HG02943 (cell line): ENCODE results near the gene CLDN22.
A peak's percentile ranks its signal among the peaks of the same experiment; 100 is the strongest.

ENCODE experiments used
- ATAC-seq: cut with Tn5 transposase; IDR thresholded peaks from one replicate; pipeline ENCODE4 v1.9.1; 2021; ENCODE audit warnings: mild to moderate bottlenecking, low read depth, moderate library complexity; ENCODE audit not compliant: unreplicated experiment

CLDN22 gene

GRCh38 chr4:183323295-183323694 lies 3.2 kb upstream of the CLDN22 start:
- no peak for ATAC-seq

GRCh38 chr4:183322326-183322725 lies 2.2 kb upstream of the CLDN22 start, which contains the start of gene CLDN24:
TSS of gene CLDN24 (minus strand) at chr4:183322426. CDS start at chr4:183322426, 0 bp downstream.
- no peak for ATAC-seq

- ATAC-seq, result no peak
These were observed 1.4 kb upstream of the CLDN22 start for GRCh38 chr4:183321516-183321915.

- no peak for ATAC-seq
These were observed 1.0 kb upstream of the CLDN22 start for GRCh38 chr4:183321079-183321478.

- ATAC-seq, result no peak
These were observed 1.4 kb downstream of the CLDN22 start for GRCh38 chr4:183318656-183319055.

GRCh38 chr4:183314806-183315205 lies 5.3 kb downstream of the CLDN22 start:
- ATAC-seq, result no peak

- ATAC-seq, result no peak
These were observed 5.7 kb downstream of the CLDN22 start for GRCh38 chr4:183314336-183314735.

GRCh38 chr4:183312841-183313240 lies 7.2 kb downstream of the CLDN22 start:
- no peak for ATAC-seq

- no peak for ATAC-seq
These were observed 13.3 kb downstream of the CLDN22 start for GRCh38 chr4:183306811-183307210.

- ATAC-seq, result no peak
These were observed 15.5 kb downstream of the CLDN22 start for GRCh38 chr4:183304538-183304937.

GRCh38 chr4:183304067-183304466 lies 16.0 kb downstream of the CLDN22 start:
- ATAC-seq, result peak; percentile 58

- ATAC-seq, result no peak
These were observed 16.8 kb downstream of the CLDN22 start for GRCh38 chr4:183303301-183303700.

GRCh38 chr4:183300655-183301054 lies 19.4 kb downstream of the CLDN22 start:
- ATAC-seq, result no peak

GRCh38 chr4:183300070-183300469 lies 20.0 kb downstream of the CLDN22 start:
- no peak for ATAC-seq

GRCh38 chr4:183299464-183299863 lies 20.6 kb downstream of the CLDN22 start:
- no peak for ATAC-seq

GRCh38 chr4:183297675-183298074 lies 22.4 kb downstream of the CLDN22 start:
- ATAC-seq, result peak; percentile 70

GRCh38 chr4:183295711-183296110 lies 24.4 kb downstream of the CLDN22 start:
- no peak for ATAC-seq

- ATAC-seq, result no peak
These were observed 29.0 kb downstream of the CLDN22 start for GRCh38 chr4:183291070-183291469.

- no peak for ATAC-seq
These were observed 30.4 kb downstream of the CLDN22 start for GRCh38 chr4:183289688-183290087.

GRCh38 chr4:183288955-183289354 lies 31.1 kb downstream of the CLDN22 start:
- ATAC-seq, result no peak

GRCh38 chr4:183287677-183288076 lies 32.4 kb downstream of the CLDN22 start:
- peak; percentile 80 for ATAC-seq

- peak; percentile 80 for ATAC-seq
These were observed 32.8 kb downstream of the CLDN22 start for GRCh38 chr4:183287309-183287659.

- ATAC-seq, result peak; percentile 26
These were observed 33.3 kb downstream of the CLDN22 start for GRCh38 chr4:183286590-183287308.
